B cell (primary cell): Measurements from ENCODE around the gene PPP2R5C. TPM values are rescaled to one million over a fixed set of nuclear protein-coding genes. Genes with fewer than 3 reads are reported as not detected.

Experiments used
- ATAC-seq: fragments of 200-7000 bp; cut with Tn5 transposase; one replicate; pipeline ENCODE4 v1.10.0; 2021; ENCODE audit warnings: low read depth, mild to moderate bottlenecking, moderate number of reproducible peaks, moderate library complexity
- CTCF ChIA-PET: fragments of 350-600 bp; sonication (Branson Sonifier 250); formaldehyde crosslinking; loops from one replicate; lab custom pipeline; 2021; ENCODE audit warnings: antibody characterized with exemption, inconsistent platforms; lab: Charles Lee
- POLR2A ChIA-PET: fragments of 350-600 bp; sonication (Branson Sonifier 250); formaldehyde crosslinking; loops from one replicate; lab custom pipeline; 2021; ENCODE audit warnings: antibody characterized with exemption; lab: Charles Lee
- DNase-seq: peaks from one replicate; pipeline ENCODE4 v3.0.0; 2013
- H2AFZ ChIP-seq: 2 replicates; pipeline ENCODE4 v1.6.1; 2012; ENCODE audit warnings: mild to moderate bottlenecking, low read depth, low read length; ENCODE audit not compliant: insufficient read depth, poor library complexity, severe bottlenecking
- H3K27ac ChIP-seq, 2 donors: 1 replicate in 1 of 2; 2 replicates in 1 of 2; pipeline ENCODE4 v1.5.1; 2012 to 2013; ENCODE audit warnings: low read length in 2 of 2, mild to moderate bottlenecking in 2 of 2, moderate library complexity in 1 of 2
- H3K27me3 ChIP-seq, 4 experiments: fragments of 200-600 bp in 1 of 4; sonication (generic) in 1 of 4; replicated peaks in 1 of 4; 1 replicate in 2 of 4; 2 replicates in 2 of 4; pipeline versions ENCODE4 v1.6.1 to v1.7.0; 2013 to 2016; ENCODE audit warnings: low read length in 3 of 4, mild to moderate bottlenecking in 2 of 4, mixed read lengths in 1 of 4, moderate library complexity in 1 of 4; ENCODE audit not compliant: insufficient read depth in 4 of 4, control insufficient read depth in 3 of 4; ENCODE audit errors: control extremely low read depth in 1 of 4
- H3K36me3 ChIP-seq, 2 experiments: replicated peaks in 1 of 2; 1 replicate in 1 of 2; 2 replicates in 1 of 2; pipeline versions ENCODE4 v1.6.1 to v1.7.1; 2013; ENCODE audit warnings: low read length in 1 of 2; ENCODE audit not compliant: insufficient read depth in 2 of 2, control insufficient read depth in 1 of 2; ENCODE audit errors: control extremely low read depth in 1 of 2, extremely low read depth in 1 of 2
- H3K4me1 ChIP-seq, 2 donors: fragments of 200-600 bp in 1 of 2; sonication (generic) in 1 of 2; 1 replicate in 1 of 2; 2 replicates in 1 of 2; pipeline versions ENCODE4 v1.5.1 to v1.6.1; 2013 to 2017; ENCODE audit warnings: low read length in 2 of 2; ENCODE audit not compliant: control insufficient read depth in 2 of 2, insufficient read depth in 2 of 2
- H3K4me2 ChIP-seq: replicated peaks from 2 replicates; pipeline ENCODE3; 2012; ENCODE audit warnings: mild to moderate bottlenecking, low read depth, low read length; ENCODE audit not compliant: poor library complexity, severe bottlenecking
- H3K4me3 ChIP-seq, 5 experiments: fragments of 200-600 bp in 1 of 5; sonication (generic) in 1 of 5; 1 replicate in 3 of 5; 2 replicates in 2 of 5; pipeline versions ENCODE4 v1.5.1 to v1.7.0; 2011 to 2016; ENCODE audit warnings: low read length in 4 of 5, mild to moderate bottlenecking in 4 of 5, low read depth in 2 of 5, control low read depth in 1 of 5, moderate library complexity in 1 of 5; ENCODE audit not compliant: insufficient read depth in 1 of 5; ENCODE audit errors: control extremely low read depth in 1 of 5, extremely low read depth in 1 of 5
- H3K79me2 ChIP-seq: fragments of 200-600 bp; sonication (generic); one replicate; pipeline ENCODE4 v1.6.0; 2016; ENCODE audit warnings: low read length; ENCODE audit not compliant: control insufficient read depth, insufficient read depth
- H3K9ac ChIP-seq: fragments of 200-600 bp; sonication (generic); 2 replicates; pipeline ENCODE4 v1.6.1; 2017; ENCODE audit warnings: mild to moderate bottlenecking, low read length, moderate library complexity
- H3K9me3 ChIP-seq, 3 donors: one replicate each; pipeline versions ENCODE4 v1.6.1 to v1.7.1; 2013; ENCODE audit warnings: low read length in 2 of 3; ENCODE audit not compliant: control insufficient read depth in 2 of 3, insufficient read depth in 1 of 3; ENCODE audit errors: control extremely low read depth in 1 of 3
- H4K20me1 ChIP-seq: 2 replicates; pipeline ENCODE4 v1.6.0; 2012; ENCODE audit warnings: mild to moderate bottlenecking, low read length; ENCODE audit not compliant: insufficient read depth, control insufficient read depth, poor library complexity, severe bottlenecking
- H3K27ac Mint-ChIP-seq: one replicate; pipeline ENCODE4 v1.8.0; 2021; ENCODE audit warnings: mixed read lengths
- H3K27me3 Mint-ChIP-seq: one replicate; pipeline ENCODE4 v1.8.0; 2021; ENCODE audit warnings: mixed read lengths
- H3K4me1 Mint-ChIP-seq: one replicate; pipeline ENCODE4 v1.8.0; 2021; ENCODE audit warnings: mixed read lengths
- H3K4me3 Mint-ChIP-seq: one replicate; pipeline ENCODE4 v1.8.0; 2021; ENCODE audit warnings: mixed read lengths
- H3K9me3 Mint-ChIP-seq: one replicate; pipeline ENCODE4 v1.8.0; 2022; ENCODE audit warnings: mixed read lengths; ENCODE audit not compliant: insufficient read depth
- EZH2 ChIP-seq: IDR thresholded peaks from 2 replicates; pipeline ENCODE4 v1.6.1; 2012; ENCODE audit warnings: borderline replicate concordance, low read depth, mild to moderate bottlenecking, moderate library complexity, low read length; ENCODE audit not compliant: insufficient read depth, poor library complexity, severe bottlenecking
- WGBS: methylation state at CpG from one replicate; pipeline ENCODE4 v1.1.5; 2013; ENCODE audit warnings: missing lambda C conversion rate; ENCODE audit not compliant: insufficient coverage; 5-methylcytosine and 5-hydroxymethylcytosine counted together
- intact Hi-C: fragments of 100-400 bp; cut with micrococcal nuclease; formaldehyde crosslinking; loops from one replicate; pipeline ENCODE4 v1.10.0; 2022
- polyA plus RNA-seq: library from polyadenylated mRNA; depleted of rRNA; stranded (reverse); fragments of >200 nt; gene quantifications from 2 replicates; pipeline ENCODE4 v1.2.3, GENCODE V29; 2012
- total RNA-seq, 2 donors: library from RNA; stranded (reverse); fragments of 120-200 nt in 1 of 2; gene quantifications; 1 replicate in 1 of 2; 2 replicates in 1 of 2; pipeline versions ENCODE4 v1.2.3 to v1.2.4, GENCODE V29; 2013 to 2022
- TF ChIP-seq, protein P1 (sequence below): fragments of 200-600 bp; IDR thresholded peaks from one replicate; pipeline ENCODE4 v1.8.0; 2022; ENCODE audit warnings: antibody characterized with exemption, mild to moderate bottlenecking

Gene PPP2R5C
- total and polyA plus RNA-seq, 2 donors (not counting 1 experiment from before 2014, with no cell fraction given): 91.7 to 330 TPM

DNA sequence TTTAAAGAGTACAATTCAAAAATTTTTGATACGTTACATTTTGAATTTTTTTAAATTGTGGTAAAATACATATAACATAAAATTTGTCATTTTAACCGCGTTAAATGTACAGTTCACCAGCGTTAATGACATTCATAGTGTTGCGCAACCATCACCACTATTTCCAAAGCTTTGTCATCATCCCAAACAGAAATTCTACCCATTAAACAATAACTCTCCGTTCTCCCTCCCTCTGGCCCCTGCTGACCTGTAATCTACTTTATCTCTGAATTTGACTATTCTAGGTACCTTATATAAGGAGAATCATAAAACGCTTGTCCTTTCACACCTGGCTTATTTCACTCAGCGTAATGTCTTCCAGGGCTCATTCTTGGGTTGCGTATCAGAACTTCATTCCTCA lies 133.7 kb downstream of the PPP2R5C start:
- no peaks in the 10 kb centered on the region for H3K27me3 ChIP-seq
- 40% methylated on average over 1 of the region's 9 CpGs for WGBS
- POLR2A ChIA-PET: no interaction called here
- H3K36me3 ChIP-seq: peaks cover 11 to 77% of the 10 kb centered on the region in 2 experiments
- H4K20me1 ChIP-seq: peaks cover 8% of the 10 kb centered on the region
- H3K4me3 Mint-ChIP-seq: no peak overlapping the region
- H3K9me3 Mint-ChIP-seq: no peaks in the 10 kb centered on the region
- no peaks in the 10 kb centered on the region for H3K9me3 ChIP-seq
- CTCF ChIA-PET: interaction anchor here (1.1 kb wide), 1 partner anchor 124 kb away, joined by 3 read pairs; no protein-coding TSS in a partner anchor
- H3K4me3 ChIP-seq: no peak overlapping the region
- no peak for ATAC-seq
- no peak overlapping the region for H2AFZ ChIP-seq
- no peak overlapping the region for H3K4me2 ChIP-seq
- H3K27ac ChIP-seq: no peak overlapping the region
- no peaks in the 10 kb centered on the region for H3K27me3 Mint-ChIP-seq
- H3K4me1 ChIP-seq: no peaks in the 10 kb centered on the region
- no peak overlapping the region for H3K27ac Mint-ChIP-seq
- peaks cover 9% of the 10 kb centered on the region for H3K79me2 ChIP-seq
- no peak for DNase-seq
- TF ChIP-seq EZH2: no peak
- TF ChIP-seq, protein P1, sequence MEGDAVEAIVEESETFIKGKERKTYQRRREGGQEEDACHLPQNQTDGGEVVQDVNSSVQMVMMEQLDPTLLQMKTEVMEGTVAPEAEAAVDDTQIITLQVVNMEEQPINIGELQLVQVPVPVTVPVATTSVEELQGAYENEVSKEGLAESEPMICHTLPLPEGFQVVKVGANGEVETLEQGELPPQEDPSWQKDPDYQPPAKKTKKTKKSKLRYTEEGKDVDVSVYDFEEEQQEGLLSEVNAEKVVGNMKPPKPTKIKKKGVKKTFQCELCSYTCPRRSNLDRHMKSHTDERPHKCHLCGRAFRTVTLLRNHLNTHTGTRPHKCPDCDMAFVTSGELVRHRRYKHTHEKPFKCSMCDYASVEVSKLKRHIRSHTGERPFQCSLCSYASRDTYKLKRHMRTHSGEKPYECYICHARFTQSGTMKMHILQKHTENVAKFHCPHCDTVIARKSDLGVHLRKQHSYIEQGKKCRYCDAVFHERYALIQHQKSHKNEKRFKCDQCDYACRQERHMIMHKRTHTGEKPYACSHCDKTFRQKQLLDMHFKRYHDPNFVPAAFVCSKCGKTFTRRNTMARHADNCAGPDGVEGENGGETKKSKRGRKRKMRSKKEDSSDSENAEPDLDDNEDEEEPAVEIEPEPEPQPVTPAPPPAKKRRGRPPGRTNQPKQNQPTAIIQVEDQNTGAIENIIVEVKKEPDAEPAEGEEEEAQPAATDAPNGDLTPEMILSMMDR: no peak
- no peaks in the 10 kb centered on the region for H3K4me1 Mint-ChIP-seq
- H3K9ac ChIP-seq: no peak overlapping the region
- intact Hi-C loops: no loop called here

DNA sequence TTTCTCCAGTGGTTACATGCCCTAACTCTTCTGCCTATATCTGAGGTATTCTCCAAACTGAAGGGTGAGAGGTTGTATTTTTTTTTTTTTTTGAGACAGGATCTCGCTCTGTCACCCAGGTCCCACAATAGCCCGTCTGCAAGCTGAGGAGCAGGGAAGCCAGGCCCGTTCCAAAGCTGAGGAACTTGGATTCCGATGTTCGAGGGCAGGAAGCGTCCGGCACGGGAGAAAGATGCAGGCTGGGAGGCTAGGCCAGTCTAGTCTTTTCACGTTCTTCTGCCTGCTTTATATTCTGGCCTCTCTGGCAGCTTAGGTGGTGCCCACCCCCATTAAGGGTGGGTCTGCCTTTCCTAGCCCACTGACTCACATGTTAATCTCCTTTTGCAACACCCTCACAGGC lies 135.8 kb downstream of the PPP2R5C start:
- WGBS: 79% methylated on average over 9 of the region's 9 CpGs
- CTCF ChIA-PET: interaction anchor here (1.0 to 3.4 kb wide), 2 partner anchors 53 to 126 kb away, joined by 4 to 17 read pairs; no protein-coding TSS in a partner anchor
- intact Hi-C loops: no loop called here

More for the DNA sequence above, 135.8 kb downstream of the PPP2R5C start:
- H3K4me1 Mint-ChIP-seq: no peaks in the 10 kb centered on the region
- H3K4me1 ChIP-seq: no peaks in the 10 kb centered on the region
- no peak overlapping the region for H3K27ac ChIP-seq
- POLR2A ChIA-PET: no interaction called here
- no peak overlapping the region for H3K4me2 ChIP-seq
- H3K27me3 Mint-ChIP-seq: no peaks in the 10 kb centered on the region
- peaks cover 11 to 86% of the 10 kb centered on the region in 2 experiments for H3K36me3 ChIP-seq
- TF ChIP-seq, protein P1: no peak
- no peak for TF ChIP-seq EZH2
- no peak overlapping the region for H3K27ac Mint-ChIP-seq
- peaks cover 5% of the 10 kb centered on the region for H3K79me2 ChIP-seq
- DNase-seq: no peak
- H3K4me3 Mint-ChIP-seq: no peak overlapping the region
- no peak overlapping the region for H3K9ac ChIP-seq
- no peak for ATAC-seq
- no peak overlapping the region for H2AFZ ChIP-seq
- H4K20me1 ChIP-seq: peaks cover 4% of the 10 kb centered on the region
- no peaks in the 10 kb centered on the region for H3K27me3 ChIP-seq
- H3K4me3 ChIP-seq: no peak overlapping the region
- H3K9me3 ChIP-seq: no peaks in the 10 kb centered on the region
- no peaks in the 10 kb centered on the region for H3K9me3 Mint-ChIP-seq
